ENCODE data around the gene KLK15. TPM values are rescaled to one million over a fixed set of nuclear protein-coding genes. Genes with fewer than 3 reads are reported as not detected.

KLK15 gene
- total RNA-seq, 1 donor from 2014 or later: not detected

GRCh38 chr19:50844296-50844935, 11.0 kb upstream of the KLK15 start:
- ATAC-seq (no peak), DNase-seq (ENCODE audit: low spot score) (no peak)
- intact Hi-C loops (cut with DNase I): no loop called here

DNA sequence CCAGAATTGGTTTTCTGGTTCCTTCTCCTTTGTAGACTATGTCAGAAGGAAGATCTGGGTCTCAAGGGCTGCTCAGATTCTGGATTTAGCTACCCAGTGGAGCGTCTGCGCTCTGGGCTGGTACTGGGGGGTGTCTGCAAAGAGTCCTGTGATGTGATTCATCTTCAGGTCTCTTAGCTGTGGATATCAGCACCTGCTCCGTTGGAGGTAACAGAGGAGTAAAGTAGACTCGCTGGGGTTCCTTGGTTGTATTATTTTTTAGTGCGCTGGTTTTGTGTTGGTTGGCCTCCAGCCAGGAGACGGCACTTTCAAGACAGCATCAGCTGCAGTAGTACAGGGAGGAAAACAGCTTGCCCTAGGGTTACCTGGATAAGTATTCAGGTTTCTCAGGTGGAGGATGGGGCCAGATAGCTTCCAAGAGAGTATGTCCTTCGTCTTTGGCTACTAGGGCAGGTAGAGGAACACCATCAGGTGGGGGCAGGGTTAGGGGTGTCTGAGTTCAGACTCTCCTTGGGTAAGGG, 10.4 kb upstream of the KLK15 start:
- no peak for ATAC-seq
- DNase-seq (ENCODE audit: low spot score): no peak
- intact Hi-C loops (cut with DNase I): no loop called here

DNA sequence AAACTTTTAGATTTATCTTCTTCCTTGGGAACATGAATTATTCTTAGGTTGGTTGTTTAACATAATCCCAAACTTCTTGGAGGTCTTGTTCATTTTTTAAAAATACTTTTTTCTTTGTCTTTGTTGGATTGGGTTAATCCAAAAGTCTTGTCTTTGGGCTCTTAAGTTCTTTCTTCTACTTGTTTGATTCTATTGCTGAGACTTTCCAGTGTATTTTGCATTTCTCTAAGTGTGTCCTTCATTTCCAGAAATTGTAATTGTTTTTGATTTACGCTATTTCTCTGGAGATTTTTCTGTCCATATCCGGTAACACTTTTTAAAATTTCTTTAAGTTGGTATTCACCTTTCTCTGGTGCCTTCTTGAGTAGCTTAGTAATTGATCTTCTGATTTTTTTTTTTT, 9.8 kb upstream of the KLK15 start:
- intact Hi-C loops (cut with DNase I): no loop called here
- ATAC-seq (no peak), DNase-seq (ENCODE audit: low spot score) (no peak)

- intact Hi-C loops (cut with DNase I): no loop called here
- DNase-seq (ENCODE audit: low spot score) (no peak), ATAC-seq (no peak)
Observed at GRCh38 chr19:50842130-50842529, 8.8 kb upstream of the KLK15 start.

DNA sequence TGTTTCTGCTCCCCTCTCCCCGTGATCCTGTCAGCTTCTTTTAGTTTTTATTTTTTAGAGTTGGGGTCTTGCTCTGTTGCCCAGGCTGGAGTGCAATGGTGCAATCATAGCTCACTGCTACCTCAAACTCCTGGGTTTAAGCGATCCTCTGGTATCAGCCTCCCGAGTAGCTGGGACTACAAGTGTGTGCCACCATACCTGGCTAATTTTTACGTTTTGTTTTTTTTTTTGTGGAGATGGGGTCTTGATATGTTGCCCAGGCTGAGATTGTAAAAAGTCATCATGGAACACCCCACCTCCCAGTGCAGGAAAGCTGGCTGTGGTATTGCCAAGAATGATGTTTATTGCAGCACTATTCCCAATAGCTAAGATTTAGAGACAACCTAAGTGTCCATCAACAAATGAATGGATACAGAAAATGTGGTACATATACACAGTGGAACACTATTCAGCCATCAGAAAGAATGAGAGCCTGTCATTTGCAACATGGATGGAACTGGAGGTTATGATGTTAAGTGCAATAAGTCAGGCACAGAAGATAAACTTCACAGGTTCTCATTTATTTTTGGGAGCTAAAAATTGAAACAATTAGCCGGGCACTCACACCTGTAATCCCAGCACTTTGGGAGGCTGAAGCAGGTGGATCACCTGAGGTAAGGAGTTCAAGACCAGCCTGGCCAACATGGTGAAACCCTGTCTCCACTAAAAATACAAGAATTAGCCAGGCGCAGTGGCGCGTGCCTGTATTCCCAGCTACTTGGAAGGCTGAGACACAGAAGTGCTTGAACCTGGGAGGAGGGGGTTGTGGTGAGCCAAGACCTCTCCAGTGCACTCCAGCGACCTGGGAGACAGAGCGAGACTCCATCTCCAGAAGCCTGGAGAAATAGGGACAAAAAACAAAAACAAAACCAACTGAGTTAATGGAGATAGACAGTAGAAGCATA, 6.6 kb upstream of the KLK15 start:
- intact Hi-C loops (cut with DNase I): no loop called here
- no peak for ATAC-seq
- DNase-seq (ENCODE audit: low spot score): no peak

- intact Hi-C loops (cut with DNase I): no loop called here
- ATAC-seq: no peak
- no peak for DNase-seq (ENCODE audit: low spot score)
Observed at GRCh38 chr19:50838239-50838638, 4.9 kb upstream of the KLK15 start.

GRCh38 chr19:50837300-50837699, 3.9 kb upstream of the KLK15 start:
- ATAC-seq: no peak
- intact Hi-C loops (cut with DNase I): no loop called here
- no peak for DNase-seq (ENCODE audit: low spot score)

GRCh38 chr19:50836543-50837195, 3.3 kb upstream of the KLK15 start:
- no peak for DNase-seq (ENCODE audit: low spot score)
- intact Hi-C loops (cut with DNase I): no loop called here
- no peak for ATAC-seq

DNA sequence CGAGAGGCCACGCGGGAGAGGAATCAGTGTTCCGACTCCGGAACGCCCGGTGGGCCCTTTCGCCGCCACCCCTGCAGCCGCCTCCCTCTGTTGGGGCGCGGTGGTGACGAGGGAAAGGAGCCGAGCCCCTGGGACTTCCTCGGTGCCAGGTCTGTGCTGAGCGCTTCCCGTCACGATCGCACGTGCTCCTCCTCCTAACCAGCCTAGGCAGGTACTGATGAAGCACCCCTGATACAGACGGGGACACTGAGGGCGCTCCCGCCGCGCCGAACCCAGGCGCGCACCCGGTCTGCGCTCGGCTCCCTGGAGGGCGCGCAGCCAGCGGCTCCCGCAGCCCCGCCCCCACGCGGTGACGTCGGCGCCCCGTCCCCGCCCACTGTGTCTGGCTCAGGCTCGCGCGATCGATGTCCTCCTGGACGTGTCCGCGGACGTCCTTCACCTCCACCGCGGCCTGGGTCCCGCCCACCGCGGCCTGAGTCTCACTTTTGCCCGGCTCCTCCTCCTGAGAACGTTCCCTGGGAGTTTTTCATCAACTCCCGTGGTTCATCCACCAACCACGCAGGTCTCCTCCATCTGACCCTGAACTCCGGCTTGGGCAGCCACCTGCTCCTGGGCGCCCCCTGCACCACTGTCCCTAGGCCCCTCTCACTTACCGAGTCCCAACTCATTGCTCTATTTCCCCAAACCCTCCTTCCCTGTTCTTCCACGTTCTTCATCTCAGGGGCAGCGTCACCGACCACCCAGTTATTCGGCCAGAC, 2.6 kb upstream of the KLK15 start:
- ATAC-seq (peak; percentile 94), DNase-seq (ENCODE audit: low spot score) (peak; percentile 82)
- intact Hi-C loops (cut with DNase I): no loop called here

- intact Hi-C loops (cut with DNase I): no loop called here
- ATAC-seq: no peak
- no peak for DNase-seq (ENCODE audit: low spot score)
Observed at GRCh38 chr19:50835103-50835784, 1.9 kb upstream of the KLK15 start.

- DNase-seq (ENCODE audit: low spot score) (no peak), ATAC-seq (no peak)
- intact Hi-C loops (cut with DNase I): no loop called here
Observed at GRCh38 chr19:50833802-50834167, 411 bp upstream of the KLK15 start.

- ATAC-seq: no peak
- DNase-seq (ENCODE audit: low spot score): no peak
- intact Hi-C loops (cut with DNase I): no loop called here
Observed at GRCh38 chr19:50832666-50833065, 708 bp downstream of the KLK15 start.

GRCh38 chr19:50831026-50831396, 2.4 kb downstream of the KLK15 start:
- intact Hi-C loops (cut with DNase I): no loop called here
- ATAC-seq: no peak
- no peak for DNase-seq (ENCODE audit: low spot score)

- intact Hi-C loops (cut with DNase I): no loop called here
- DNase-seq (ENCODE audit: low spot score) (no peak), ATAC-seq (no peak)
Observed at GRCh38 chr19:50830266-50831025, 2.9 kb downstream of the KLK15 start.

DNA sequence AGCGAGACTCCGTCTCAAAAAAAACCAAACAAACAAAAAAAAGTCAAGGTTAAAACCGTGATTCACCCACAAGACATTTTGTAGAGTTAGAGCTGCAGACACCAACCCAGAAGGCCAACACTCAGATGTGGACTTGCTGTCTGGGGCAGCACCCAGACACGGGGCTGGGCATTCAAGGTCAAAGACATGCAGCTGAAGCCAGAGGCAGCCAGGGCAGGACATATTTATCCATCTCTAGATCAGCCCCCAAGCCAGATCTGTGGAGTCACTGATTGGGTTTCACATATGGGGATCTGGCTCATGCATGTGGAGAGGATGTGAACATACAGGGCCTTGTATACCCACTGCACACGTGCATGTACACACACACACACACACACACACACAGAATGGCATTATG, 3.6 kb downstream of the KLK15 start:
- intact Hi-C loops (cut with DNase I): no loop called here
- DNase-seq (ENCODE audit: low spot score) (no peak), ATAC-seq (no peak)

GRCh38 chr19:50827476-50827875, 5.9 kb downstream of the KLK15 start:
- ATAC-seq (no peak), DNase-seq (ENCODE audit: low spot score) (no peak)
- intact Hi-C loops (cut with DNase I): no loop called here

- DNase-seq (ENCODE audit: low spot score): no peak
- ATAC-seq: no peak
- intact Hi-C loops (cut with DNase I): no loop called here
Observed at GRCh38 chr19:50826492-50827240, 6.7 kb downstream of the KLK15 start.

All from sciatic nerve (tissue), 2 donors.